Stimulated activated CD4-positive, alpha-beta T cell treated with anti-CD3 and anti-CD28 coated beads, TNF-alpha, amount 100 ng/mL, for 1 hour (primary cell): ENCODE results near the gene C1QTNF5.

Experiments used
- DNase-seq, 3 donors: peaks; one replicate each; pipeline ENCODE4 v3.0.0-alpha.2; 2020; ENCODE audit warnings: low read depth in 3 of 3, low spot score in 1 of 3

Gene C1QTNF5

DNA sequence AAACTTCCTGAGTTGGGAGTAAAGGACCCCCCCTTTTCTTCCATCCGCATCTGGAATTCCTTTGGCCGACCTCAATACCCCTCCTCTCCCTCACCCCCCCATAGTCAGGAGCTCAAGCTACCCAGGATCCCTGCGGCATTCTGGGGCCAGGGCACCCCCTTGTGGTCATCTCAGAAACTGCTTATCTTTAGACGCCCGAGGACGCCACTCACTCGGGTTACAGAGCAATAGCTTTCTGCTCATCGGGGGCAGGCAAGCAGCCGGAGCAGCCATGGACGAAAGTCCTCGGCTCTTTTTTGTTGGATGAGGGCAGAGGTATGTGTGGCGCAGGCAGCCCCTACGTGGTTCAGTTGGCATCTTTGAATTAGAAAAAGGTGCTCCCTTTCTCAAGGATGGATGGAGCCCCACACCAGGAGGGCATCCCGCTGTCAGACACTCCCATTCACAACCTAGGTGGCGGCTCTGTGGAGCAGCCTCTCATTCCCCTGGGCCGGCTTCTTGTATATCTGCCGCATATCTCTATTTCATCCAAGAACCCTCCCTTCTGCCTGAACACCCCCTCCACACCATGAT is 2.3 kb downstream of the C1QTNF5 start:
- peak in 2 of 3 donors; percentile 40 to 52 for DNase-seq

DNA sequence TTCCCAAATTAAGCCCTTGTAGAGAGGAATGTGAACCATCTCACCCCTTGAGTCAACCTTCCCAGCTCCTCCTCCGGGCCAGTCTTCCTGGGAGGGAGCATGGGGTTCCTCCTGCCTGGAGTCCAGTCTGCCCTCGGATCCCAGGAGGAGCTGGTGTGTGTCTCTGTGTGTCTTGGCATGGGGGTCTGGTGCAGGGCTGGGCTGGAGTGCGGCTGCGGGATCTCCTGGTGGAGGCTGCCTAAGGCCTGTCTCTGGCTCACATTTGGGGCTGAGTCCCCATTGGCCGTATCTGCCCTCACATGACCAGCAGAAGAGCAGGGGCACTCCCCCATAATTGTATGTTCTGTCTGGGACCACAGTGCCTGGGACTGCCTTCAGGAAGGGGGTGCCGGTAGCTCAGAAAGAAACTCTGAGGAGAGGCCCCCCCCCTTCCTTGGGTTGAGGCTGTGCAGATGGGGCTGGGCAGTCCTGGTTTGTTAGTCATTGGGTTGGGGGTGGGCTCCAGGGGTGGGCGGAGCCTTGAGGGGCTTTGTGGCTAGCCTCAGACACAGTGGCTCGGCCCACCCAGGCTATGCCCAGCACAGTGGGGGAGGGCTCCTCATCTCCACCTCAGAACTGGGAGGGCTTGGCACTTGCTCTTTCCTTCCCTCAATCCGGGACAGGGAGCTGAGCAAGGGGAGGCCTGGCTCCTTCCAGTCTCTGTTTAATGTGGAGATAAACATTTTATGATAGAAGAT is 2.9 kb downstream of the C1QTNF5 start:
- no peak for DNase-seq

- no peak for DNase-seq
Measured at GRCh38 chr11:119336744-119337469, 3.8 kb downstream of the C1QTNF5 start.

DNA sequence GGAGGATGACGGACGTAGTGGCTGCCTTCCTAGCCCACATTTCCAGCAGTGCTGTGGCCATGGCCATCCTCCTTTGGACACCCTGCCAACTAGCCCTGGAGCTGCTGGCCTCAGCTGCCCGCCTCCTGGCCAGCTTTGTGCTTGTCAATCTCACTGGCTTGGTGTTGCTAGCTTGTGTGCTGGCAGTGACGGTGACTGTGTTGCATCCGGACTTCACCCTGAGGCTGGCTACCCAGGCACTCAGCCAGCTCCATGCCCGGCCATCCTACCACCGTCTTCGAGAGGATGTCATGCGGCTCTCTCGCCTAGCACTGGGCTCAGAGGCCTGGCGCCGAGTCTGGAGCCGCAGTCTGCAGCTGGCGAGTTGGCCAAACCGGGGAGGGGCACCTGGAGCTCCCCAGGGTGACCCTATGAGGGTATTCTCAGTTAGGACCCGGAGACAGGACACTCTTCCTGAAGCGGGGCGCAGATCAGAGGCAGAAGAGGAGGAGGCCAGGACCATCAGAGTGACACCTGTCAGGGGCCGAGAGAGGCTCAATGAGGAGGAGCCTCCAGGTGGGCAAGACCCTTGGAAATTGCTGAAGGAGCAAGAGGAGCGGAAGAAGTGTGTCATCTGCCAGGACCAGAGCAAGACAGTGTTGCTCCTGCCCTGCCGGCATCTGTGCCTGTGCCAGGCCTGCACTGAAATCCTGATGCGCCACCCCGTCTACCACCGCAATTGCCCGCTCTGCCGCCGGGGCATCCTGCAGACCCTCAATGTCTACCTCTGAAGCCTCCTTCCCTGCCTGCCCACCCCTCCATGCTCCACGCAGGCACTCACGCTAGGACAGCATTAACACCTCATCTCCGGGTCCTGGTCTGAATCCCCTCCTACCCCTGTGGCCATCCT is 4.8 kb downstream of the C1QTNF5 start:
- DNase-seq = no peak

GRCh38 chr11:119335091-119335654 is 5.5 kb downstream of the C1QTNF5 start:
- no peak for DNase-seq

DNA sequence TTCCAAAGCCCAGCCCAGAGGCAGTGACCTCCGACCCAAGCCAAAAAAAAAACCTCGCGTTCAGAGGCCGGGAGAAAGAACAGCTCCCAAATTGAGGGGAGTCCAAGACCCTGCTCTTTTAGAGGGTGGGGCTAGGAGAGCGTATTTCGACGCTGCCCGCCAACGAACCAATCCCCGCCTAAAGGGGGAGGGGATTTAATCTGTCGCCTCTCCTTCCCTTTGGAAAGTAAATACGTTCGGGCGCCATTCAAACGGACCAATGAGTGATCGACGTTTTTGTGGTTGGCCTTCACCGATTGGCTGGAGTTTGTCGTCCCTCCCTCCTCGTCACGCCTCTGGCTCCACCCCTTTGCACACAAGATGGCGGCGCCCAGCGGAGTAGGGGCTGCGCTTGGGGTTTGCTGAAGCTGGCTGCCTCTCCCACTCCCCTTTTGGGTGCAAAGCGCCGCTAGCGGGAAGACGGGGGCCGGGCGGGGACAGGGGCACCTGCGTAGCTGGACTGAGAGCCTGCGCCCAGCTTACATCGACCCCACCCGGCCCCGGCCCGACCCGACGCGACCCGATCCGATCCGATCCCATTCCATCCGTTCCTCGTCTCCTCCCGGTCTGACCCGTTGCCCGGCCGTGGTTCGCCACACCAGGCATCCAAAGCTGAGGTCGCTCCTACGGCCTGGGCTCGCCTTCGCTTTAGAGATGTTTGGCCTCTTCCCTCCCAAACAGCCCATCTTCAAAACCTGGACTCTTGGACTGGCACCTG is 6.3 kb downstream of the C1QTNF5 start, which contains the start of gene RNF26:
RNF26 (plus strand) TSS at position 354 of the 757 bp plus-strand sequence. CDS start 596 bp downstream, outside the sequence.
- peak; percentile 85 to 86 (median 85) for DNase-seq

GRCh38 chr11:119332111-119332765 is 8.4 kb downstream of the C1QTNF5 start:
- no peak for DNase-seq

DNA sequence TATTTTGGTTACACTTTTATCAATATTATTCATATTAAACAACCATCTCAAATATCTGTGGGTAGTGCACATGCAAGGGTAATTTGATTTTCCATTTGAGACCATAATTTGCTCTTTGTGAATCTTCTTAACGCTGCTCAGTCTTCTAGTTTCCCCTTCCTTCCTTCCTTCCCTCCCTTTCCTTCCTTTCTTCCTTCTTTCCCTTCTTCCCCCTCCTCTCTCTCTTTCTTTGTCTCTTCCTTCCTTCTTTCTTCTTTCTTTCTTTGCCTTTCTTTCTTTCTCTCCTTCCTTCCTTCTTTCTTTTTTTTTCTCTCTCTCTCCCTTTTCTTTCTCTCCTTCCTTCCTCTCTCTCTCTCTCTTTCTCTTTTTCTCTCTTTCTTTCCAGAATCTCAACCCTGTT is 10.4 kb downstream of the C1QTNF5 start:
- DNase-seq = no peak

DNA sequence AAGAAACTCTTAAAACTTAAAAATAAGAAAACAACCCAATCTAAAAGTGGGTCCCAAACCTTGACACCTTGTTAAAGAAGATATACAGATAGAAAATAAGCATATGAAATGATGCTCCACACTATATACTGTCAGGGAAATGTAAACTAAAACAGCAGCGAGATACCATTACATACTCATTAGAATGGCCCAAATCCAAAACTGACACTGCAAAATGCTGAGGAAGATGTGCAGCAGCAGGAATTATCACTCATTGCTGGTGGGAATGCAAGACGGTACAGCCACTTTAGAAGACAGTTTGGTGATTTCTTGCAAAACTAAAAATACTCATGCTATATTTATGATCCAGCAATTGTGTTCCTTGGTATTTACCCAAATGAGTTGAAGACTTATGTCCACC is 11.4 kb downstream of the C1QTNF5 start:
- DNase-seq = no peak

DNA sequence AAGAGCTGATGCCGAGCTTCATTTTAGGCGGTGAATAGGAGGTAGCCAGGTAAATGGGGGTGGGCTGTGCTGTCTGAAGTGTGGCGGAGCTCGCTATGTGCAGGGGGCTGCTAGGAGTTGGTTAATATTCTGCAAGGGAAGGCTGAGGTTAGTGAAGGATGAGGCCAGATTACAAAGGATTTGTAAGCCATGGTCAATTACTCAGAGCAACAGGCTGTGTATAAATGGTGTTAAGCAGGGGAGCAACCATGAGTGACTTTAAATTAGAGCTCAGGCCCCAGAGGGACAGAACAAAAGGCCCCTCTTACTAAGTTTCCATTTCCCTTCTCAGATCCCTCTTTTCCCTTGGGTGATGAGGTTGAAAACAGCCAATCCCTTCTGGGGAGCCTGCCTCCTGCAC is 16.5 kb downstream of the C1QTNF5 start:
- no peak for DNase-seq

GRCh38 chr11:119323532-119324033 is 17.1 kb downstream of the C1QTNF5 start:
- peak in 2 of 3 donors; percentile 62 to 67 for DNase-seq

DNA sequence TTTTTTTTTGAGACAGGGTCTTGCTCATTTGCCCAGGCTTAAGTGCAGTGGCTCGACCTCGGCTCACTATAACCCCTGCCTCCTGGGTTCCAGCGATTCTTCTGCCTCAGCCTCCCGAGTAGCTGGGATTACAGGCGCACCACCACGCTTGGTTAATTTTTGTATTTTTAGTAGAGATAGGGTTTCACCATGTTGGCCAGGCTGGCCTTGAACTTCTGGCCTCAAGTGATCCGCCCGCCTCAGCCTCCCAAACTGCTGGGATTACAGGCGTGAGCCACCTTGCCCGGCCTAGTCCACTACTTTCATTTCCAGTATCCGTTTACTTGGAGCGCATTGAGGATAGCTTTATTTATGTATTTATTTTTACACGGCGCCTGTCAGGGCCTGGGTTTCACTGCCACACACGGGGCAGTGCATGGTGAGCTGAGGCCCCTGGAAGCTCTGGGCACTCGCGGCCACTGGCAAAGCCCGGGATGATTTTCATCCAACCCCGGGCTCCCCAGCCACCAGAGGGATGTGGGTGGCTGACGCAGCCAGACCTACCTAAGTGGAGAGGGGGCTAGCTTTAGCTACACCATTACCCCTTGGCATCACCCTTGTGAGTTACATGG is 17.7 kb downstream of the C1QTNF5 start:
- DNase-seq = no peak

DNA sequence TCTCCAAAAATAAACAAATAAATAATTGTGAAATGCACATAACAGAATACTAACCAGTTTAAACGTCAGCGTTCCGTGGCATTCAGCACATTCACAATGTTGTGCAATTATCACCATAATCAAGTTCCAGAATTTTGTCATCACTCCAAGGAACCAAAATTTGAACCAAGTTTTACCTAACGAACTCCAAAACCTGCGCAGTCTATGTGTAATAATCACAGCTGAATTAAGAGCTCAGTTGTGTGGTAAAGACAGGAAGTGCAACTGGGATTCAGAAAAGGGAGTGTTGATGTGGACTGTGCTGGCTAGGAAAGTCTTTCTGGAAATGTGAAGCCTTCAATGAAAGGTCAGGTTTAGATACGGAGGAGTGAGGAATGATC is 18.3 kb downstream of the C1QTNF5 start:
- DNase-seq = no peak

DNA sequence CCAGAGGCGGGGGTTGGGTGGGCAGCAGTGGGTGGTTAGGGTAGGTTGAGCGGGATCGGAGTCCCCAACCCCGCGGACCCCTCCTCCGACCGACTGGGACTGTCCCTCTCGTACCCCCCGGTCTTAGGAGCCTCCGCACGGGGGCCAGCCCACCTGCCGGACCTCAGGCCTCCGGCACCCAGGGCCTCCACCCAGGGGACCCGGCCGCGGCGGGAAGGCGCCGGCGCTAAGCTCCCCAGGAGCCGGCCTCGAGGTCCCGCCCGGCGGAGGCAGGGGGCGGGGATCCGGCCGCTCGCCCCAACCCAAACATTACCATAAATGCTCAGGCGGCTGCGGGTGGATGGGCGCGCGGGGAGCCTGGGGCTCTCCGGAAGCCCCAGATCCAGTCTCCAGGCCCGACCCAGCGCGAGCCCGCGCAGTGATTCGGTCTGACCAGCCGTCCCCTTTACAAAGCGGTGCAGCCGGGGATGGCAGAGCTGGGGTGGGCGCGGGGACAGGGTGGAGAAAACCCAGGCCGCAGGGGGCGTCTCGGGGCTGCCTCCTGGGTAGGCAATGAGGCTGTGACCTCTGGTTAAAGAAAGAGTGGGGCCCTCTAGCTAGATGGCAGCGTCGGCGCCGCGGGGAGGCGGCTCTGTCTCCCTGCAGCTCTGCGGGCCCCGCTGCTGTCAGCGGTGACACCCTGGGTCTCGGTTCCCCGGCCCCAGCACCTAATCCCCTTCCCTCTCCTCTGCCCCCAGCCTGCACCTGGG is 19.7 kb downstream of the C1QTNF5 start:
- no peak for DNase-seq

GRCh38 chr11:119320240-119320775 is 20.4 kb downstream of the C1QTNF5 start:
- no peak for DNase-seq

- DNase-seq = no peak
Measured at GRCh38 chr11:119319700-119320239, 20.9 kb downstream of the C1QTNF5 start.

DNA sequence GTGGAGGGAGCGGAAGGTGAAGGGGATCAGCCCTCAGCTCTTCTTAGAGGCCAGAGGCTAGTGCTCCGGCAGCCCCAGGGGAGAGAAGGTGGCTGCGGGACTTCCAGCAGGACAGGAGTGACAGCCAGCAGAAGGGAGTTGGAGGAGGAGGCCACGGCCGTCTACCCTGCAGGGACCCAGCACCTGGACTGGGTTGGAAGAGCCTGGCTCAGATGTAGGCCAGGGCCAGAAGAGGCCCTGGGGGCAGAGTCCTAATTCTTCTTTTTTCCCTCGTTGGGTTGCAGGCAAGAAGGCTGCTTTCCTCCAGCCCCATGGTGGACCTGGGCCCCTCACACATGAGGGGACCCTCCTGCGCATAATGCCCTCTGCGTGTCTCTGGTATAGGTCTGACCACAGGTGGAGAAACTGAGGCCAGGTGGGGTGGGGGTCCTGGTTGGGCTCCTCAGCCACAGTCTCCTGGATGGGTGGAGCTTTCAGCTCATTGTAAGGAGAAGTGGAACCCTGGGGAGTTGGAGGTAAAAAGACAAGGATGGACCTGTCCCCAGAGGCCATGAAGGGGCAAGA is 21.5 kb downstream of the C1QTNF5 start:
- no peak for DNase-seq
